HepG2 (cell line): ENCODE measurements around the gene SPATA32. TPM values are rescaled to one million over a fixed set of nuclear protein-coding genes. Genes with fewer than 3 reads are reported as not detected.

Experiments used
- CC2D1A ChIP-seq: sonication (generic); formaldehyde crosslinking; IDR thresholded peaks from 2 replicates; pipeline ENCODE4 v1.8.1; 2023; ENCODE audit warnings: mild to moderate bottlenecking, missing genetic modification reagents
- CHD4 ChIP-seq: fragments of 200-600 bp; sonication (generic); IDR thresholded peaks from 2 replicates; pipeline ENCODE4 v1.7.0; 2017; ENCODE audit warnings: mild to moderate bottlenecking, low read length, borderline replicate concordance
- EP300 ChIP-seq, 3 experiments: sonication (generic) in 1 of 3; formaldehyde crosslinking in 1 of 3; IDR thresholded peaks; 2 replicates each; pipeline versions ENCODE4 v1.5.1 to v1.6.1; 2011 to 2020; ENCODE audit warnings: low read depth in 2 of 3, low read length in 2 of 3, borderline replicate concordance in 1 of 3, improper control_type of control experiment in 1 of 3, mild to moderate bottlenecking in 1 of 3, missing genetic modification reagents in 1 of 3, moderate library complexity in 1 of 3
- FLYWCH1 ChIP-seq: sonication (generic); formaldehyde crosslinking; IDR thresholded peaks from 2 replicates; pipeline ENCODE4 v1.8.1; 2023; ENCODE audit warnings: mild to moderate bottlenecking, missing genetic modification reagents
- FOXA3 ChIP-seq: IDR thresholded peaks from 2 replicates; pipeline ENCODE4 v1.6.1; 2016; ENCODE audit warnings: missing genetic modification reagents, missing compliant biosample characterization
- GABPB1 ChIP-seq: IDR thresholded peaks from 2 replicates; pipeline ENCODE4 v1.6.1; 2016; ENCODE audit warnings: mild to moderate bottlenecking, missing genetic modification reagents, moderate library complexity, missing compliant biosample characterization
- IRX3 ChIP-seq: sonication (generic); formaldehyde crosslinking; IDR thresholded peaks from 2 replicates; pipeline ENCODE4 v1.8.1; 2023; ENCODE audit warnings: mild to moderate bottlenecking, low read depth, missing genetic modification reagents, borderline replicate concordance
- KDM5A ChIP-seq: fragments of 200-600 bp; sonication (generic); IDR thresholded peaks from 2 replicates; pipeline ENCODE4 v1.7.0; 2018; ENCODE audit warnings: antibody characterized with exemption, mild to moderate bottlenecking, low read length, borderline replicate concordance
- KLF9 ChIP-seq: IDR thresholded peaks from 2 replicates; pipeline ENCODE4 v1.6.1; 2016; ENCODE audit warnings: low read depth
- MXI1 ChIP-seq: IDR thresholded peaks from 3 replicates; pipeline ENCODE4 v1.6.1; 2012; ENCODE audit warnings: low read depth, low read length, inconsistent platforms, borderline replicate concordance
- NFYB ChIP-seq: sonication (generic); formaldehyde crosslinking; IDR thresholded peaks from 2 replicates; pipeline ENCODE4 v1.4.0; 2020; ENCODE audit warnings: missing genetic modification reagents
- NR2F2 ChIP-seq: IDR thresholded peaks from 2 replicates; pipeline ENCODE4 v1.6.1; 2012; ENCODE audit warnings: low read depth, inconsistent platforms, borderline replicate concordance
- RARG ChIP-seq: sonication (generic); formaldehyde crosslinking; IDR thresholded peaks from 2 replicates; pipeline ENCODE4 v1.4.0; 2020; ENCODE audit warnings: low read depth, mild to moderate bottlenecking, missing genetic modification reagents
- RBM39 ChIP-seq: fragments of 200-400 bp; formaldehyde crosslinking; IDR thresholded peaks from one replicate; pipeline ENCODE4 v1.6.1; 2018; ENCODE audit warnings: antibody characterized with exemption, mild to moderate bottlenecking, low read depth, low read length; ENCODE audit not compliant: poor library complexity, severe bottlenecking
- SP5 ChIP-seq: IDR thresholded peaks from 2 replicates; pipeline ENCODE4 v1.6.1; 2016; ENCODE audit warnings: low read depth, borderline replicate concordance
- ZNF136 ChIP-seq: sonication (generic); formaldehyde crosslinking; IDR thresholded peaks from 2 replicates; pipeline ENCODE4 v1.8.1; 2022; ENCODE audit warnings: low read depth, mild to moderate bottlenecking, moderate library complexity, missing genetic modification reagents
- ZNF296 ChIP-seq: sonication (generic); formaldehyde crosslinking; conservative IDR thresholded peaks from 2 replicates; pipeline ENCODE4 v1.5.0; 2020; ENCODE audit warnings: mild to moderate bottlenecking, missing genetic modification reagents
- ZNF329 ChIP-seq: sonication (generic); formaldehyde crosslinking; IDR thresholded peaks from 2 replicates; pipeline ENCODE4 v1.9.0; 2021; ENCODE audit warnings: low read depth, mild to moderate bottlenecking, missing genetic modification reagents
- ZNF569 ChIP-seq: sonication (generic); formaldehyde crosslinking; IDR thresholded peaks from 2 replicates; pipeline ENCODE4 v1.5.0; 2020; ENCODE audit warnings: mild to moderate bottlenecking, missing genetic modification reagents, moderate library complexity, borderline replicate concordance
- polyA plus RNA-seq, 8 experiments: library from polyadenylated mRNA; depleted of rRNA in 3 of 8; stranded (reverse) in 7 of 8; unstranded in 1 of 8; fragments of >200 nt; fragmentation: Illumina TruSeq in 4 of 8; extraction: Trizol in 4 of 8; gene quantifications; 2 replicates each; pipeline versions ENCODE4 v1.2.1 to v1.2.3, GENCODE V29; 2011 to 2016; ENCODE audit warnings: low read depth in 4 of 8, missing spikeins in 1 of 8, mixed read lengths in 1 of 8; ENCODE audit not compliant: insufficient read depth in 1 of 8
- total RNA-seq, 5 experiments: library from RNA; depleted of rRNA; stranded (reverse); fragments of >200 nt; fragmentation: Illumina TruSeq; extraction: Trizol; gene quantifications; 2 replicates each; pipeline ENCODE4 v1.2.3, GENCODE V29; 2016; ENCODE audit warnings: low read depth in 1 of 5
- TF ChIP-seq, protein P1 (sequence below), 2 experiments: sonication (generic) in 1 of 2; formaldehyde crosslinking in 1 of 2; IDR thresholded peaks; 2 replicates each; pipeline versions ENCODE4 v1.4.0 to v1.6.1; 2016 to 2020; ENCODE audit warnings: borderline replicate concordance in 1 of 2, low read depth in 1 of 2, mild to moderate bottlenecking in 1 of 2, missing genetic modification reagents in 1 of 2
- TF ChIP-seq, protein P2 (sequence below): sonication (generic); formaldehyde crosslinking; IDR thresholded peaks from 2 replicates; pipeline ENCODE4 v1.5.1; 2020; ENCODE audit warnings: mild to moderate bottlenecking, missing genetic modification reagents, moderate library complexity
- TF ChIP-seq, protein P3 (sequence below): sonication (generic); formaldehyde crosslinking; conservative IDR thresholded peaks from 2 replicates; pipeline ENCODE4 v1.5.0; 2020; ENCODE audit warnings: missing genetic modification reagents

SPATA32 gene
- total and polyA plus RNA-seq, 2 of the 13 experiments (the other 11 are each of a cell fraction or from before 2014, with no cell fraction given), result not detected

DNA sequence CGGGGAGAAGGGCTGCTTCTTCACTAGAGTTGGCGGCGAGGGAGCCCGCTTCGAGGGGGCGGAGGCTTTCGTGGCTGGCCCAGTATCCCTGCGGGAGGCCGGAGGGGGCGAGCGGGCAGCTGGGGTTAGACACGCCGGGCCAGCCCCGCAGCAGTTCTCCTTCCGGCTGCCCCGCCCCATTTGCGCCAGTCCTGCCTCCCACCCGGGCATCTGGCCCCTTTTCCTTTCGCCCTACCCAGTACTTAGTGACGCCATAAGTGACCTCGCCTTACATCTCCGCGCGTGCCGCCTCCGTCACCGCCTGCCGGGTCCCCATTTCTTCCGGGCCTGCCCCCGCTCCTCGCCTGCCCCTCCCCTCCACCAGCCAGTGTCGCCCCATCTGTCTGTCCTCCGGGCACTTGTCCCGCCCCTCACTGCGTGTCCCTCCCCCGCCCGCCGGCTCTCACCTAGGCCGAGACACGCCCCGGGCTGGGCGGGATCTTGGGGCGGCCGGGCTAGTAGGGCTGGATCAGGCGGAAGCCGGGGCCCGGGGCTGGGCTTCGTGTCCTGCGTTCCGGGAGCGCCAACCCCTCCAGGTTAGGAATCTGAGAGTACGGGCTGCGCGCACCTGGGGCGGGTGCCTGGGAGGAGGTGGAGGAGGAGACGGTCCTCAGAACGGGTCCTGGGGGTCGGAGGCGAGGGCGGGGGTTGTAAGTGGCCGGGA, 14.3 kb downstream of the SPATA32 start (continued):
- TF ChIP-seq, protein P1, sequence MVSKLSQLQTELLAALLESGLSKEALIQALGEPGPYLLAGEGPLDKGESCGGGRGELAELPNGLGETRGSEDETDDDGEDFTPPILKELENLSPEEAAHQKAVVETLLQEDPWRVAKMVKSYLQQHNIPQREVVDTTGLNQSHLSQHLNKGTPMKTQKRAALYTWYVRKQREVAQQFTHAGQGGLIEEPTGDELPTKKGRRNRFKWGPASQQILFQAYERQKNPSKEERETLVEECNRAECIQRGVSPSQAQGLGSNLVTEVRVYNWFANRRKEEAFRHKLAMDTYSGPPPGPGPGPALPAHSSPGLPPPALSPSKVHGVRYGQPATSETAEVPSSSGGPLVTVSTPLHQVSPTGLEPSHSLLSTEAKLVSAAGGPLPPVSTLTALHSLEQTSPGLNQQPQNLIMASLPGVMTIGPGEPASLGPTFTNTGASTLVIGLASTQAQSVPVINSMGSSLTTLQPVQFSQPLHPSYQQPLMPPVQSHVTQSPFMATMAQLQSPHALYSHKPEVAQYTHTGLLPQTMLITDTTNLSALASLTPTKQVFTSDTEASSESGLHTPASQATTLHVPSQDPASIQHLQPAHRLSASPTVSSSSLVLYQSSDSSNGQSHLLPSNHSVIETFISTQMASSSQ (IDR thresholded peaks at IDR 0.05; ENCODE audit: low read depth), result no peak
- TF ChIP-seq, protein P1 (CRISPR knock-in tag; IDR thresholded peaks at IDR 0.05; ENCODE audit: borderline replicate concordance), result no peak
- TF ChIP-seq ZNF136 (CRISPR knock-in tag) (no peak; the same call in 1 of the 2 replicates), FOXA3 (peak; percentile 24; the same call in 1 of the 2 replicates), NR2F2 (no peak), CHD4 (no peak), RARG (CRISPR knock-in tag) (no peak), ZNF569 (CRISPR knock-in tag) (no peak), FLYWCH1 (no peak), CC2D1A (CRISPR knock-in tag) (no peak), KDM5A (no peak), NFYB (CRISPR knock-in tag) (no peak; the same call in 1 of the 2 replicates), SP5 (CRISPR knock-in tag) (peak; percentile 95), GABPB1 (CRISPR knock-in tag) (peak; percentile 85), ZNF296 (CRISPR knock-in tag) (no peak), ZNF329 (no peak), RBM39 (peak; percentile 16), KLF9 (CRISPR knock-in tag) (no peak), MXI1 (no peak; the same call in 2 of the 3 replicates), EP300 (IDR thresholded peaks at IDR 0.05; ENCODE audit: low read depth in 2 of 2, low read length in 2 of 2) (no peak), EP300 (CRISPR knock-in tag; IDR thresholded peaks at IDR 0.05; ENCODE audit: borderline replicate concordance) (no peak), IRX3 (no peak)
- TF ChIP-seq, protein P2, sequence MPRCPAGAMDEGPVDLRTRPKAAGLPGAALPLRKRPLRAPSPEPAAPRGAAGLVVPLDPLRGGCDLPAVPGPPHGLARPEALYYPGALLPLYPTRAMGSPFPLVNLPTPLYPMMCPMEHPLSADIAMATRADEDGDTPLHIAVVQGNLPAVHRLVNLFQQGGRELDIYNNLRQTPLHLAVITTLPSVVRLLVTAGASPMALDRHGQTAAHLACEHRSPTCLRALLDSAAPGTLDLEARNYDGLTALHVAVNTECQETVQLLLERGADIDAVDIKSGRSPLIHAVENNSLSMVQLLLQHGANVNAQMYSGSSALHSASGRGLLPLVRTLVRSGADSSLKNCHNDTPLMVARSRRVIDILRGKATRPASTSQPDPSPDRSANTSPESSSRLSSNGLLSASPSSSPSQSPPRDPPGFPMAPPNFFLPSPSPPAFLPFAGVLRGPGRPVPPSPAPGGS (CRISPR knock-in tag), result peak; percentile 62; the same call in 1 of the 2 replicates
- TF ChIP-seq, protein P3, sequence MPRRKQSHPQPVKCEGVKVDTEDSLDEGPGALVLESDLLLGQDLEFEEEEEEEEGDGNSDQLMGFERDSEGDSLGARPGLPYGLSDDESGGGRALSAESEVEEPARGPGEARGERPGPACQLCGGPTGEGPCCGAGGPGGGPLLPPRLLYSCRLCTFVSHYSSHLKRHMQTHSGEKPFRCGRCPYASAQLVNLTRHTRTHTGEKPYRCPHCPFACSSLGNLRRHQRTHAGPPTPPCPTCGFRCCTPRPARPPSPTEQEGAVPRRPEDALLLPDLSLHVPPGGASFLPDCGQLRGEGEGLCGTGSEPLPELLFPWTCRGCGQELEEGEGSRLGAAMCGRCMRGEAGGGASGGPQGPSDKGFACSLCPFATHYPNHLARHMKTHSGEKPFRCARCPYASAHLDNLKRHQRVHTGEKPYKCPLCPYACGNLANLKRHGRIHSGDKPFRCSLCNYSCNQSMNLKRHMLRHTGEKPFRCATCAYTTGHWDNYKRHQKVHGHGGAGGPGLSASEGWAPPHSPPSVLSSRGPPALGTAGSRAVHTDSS, result peak; percentile 88; the same call in 1 of the 2 replicates
